PC-9 (cell line): Measurements from ENCODE around the gene CRAT.

ENCODE experiments used
- EZH2 ChIP-seq: fragments of 200-600 bp; sonication (generic); IDR thresholded peaks from 2 replicates; pipeline ENCODE4 v1.8.0; 2017; ENCODE audit warnings: antibody characterized with exemption, low read depth
- TF ChIP-seq, protein P1 (sequence below): fragments of 200-600 bp; sonication (generic); conservative IDR thresholded peaks from 2 replicates; pipeline ENCODE4 v1.6.1; 2017; ENCODE audit warnings: mixed run types, antibody characterized with exemption, mild to moderate bottlenecking, moderate library complexity

DNA sequence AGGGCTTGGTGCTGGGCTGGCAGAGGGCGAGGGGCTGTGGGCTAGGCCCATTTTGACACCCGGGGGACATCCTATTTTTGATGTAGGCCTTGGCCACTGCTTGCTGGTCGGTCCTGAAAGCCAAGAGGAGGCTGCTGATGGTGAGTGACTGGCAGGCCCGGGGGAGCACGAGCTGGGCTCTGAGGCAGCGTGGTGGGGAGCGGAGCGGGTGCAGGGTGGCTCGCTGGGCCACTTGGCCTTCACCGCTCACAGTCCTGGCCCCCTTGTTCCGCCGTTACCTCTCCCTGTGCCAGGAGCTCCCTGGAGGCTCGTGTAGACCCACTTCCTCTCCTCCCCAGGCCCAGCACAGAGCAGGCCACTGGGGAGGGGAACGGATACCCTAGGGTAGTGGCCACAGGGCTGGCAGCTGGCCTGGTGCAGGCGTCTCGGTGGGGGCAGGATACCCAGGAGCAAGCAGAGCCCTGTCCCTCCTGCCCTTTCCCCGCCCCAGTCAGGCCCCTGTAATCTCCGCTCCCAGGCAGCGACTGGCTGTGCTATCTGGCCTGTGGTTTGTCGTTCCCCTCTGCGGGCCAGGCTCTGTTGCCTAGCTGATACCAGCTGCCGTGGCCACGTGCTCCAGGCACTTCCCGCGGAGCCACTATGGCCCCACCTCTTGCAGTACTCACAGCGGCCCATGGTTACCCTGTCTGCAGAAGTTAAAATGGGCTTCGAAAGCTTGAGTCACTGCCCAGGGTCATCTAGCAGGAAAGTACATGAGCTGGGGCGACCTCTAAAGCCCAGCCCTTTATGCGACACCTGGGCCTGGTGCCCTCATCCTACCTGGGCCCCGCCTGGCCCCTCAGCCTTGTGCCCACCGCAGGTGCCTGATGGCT, 41.4 kb downstream of the CRAT start:
- TF ChIP-seq, protein P1, sequence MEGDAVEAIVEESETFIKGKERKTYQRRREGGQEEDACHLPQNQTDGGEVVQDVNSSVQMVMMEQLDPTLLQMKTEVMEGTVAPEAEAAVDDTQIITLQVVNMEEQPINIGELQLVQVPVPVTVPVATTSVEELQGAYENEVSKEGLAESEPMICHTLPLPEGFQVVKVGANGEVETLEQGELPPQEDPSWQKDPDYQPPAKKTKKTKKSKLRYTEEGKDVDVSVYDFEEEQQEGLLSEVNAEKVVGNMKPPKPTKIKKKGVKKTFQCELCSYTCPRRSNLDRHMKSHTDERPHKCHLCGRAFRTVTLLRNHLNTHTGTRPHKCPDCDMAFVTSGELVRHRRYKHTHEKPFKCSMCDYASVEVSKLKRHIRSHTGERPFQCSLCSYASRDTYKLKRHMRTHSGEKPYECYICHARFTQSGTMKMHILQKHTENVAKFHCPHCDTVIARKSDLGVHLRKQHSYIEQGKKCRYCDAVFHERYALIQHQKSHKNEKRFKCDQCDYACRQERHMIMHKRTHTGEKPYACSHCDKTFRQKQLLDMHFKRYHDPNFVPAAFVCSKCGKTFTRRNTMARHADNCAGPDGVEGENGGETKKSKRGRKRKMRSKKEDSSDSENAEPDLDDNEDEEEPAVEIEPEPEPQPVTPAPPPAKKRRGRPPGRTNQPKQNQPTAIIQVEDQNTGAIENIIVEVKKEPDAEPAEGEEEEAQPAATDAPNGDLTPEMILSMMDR, result no peak
- TF ChIP-seq EZH2, result no peak
